Thymus (tissue), 11 donors: ENCODE data around the gene KCNQ4. TPM values are rescaled to one million over a fixed set of nuclear protein-coding genes. Genes with fewer than 3 reads are reported as not detected.

Source experiments
- DNase-seq, 9 donors: peaks; one replicate each; pipeline ENCODE4 v3.0.0-alpha.2; 2013; ENCODE audit warnings: low spot score in 9 of 9, low read depth in 6 of 9, missing footprints in 1 of 9
- H3K27ac ChIP-seq, 2 donors: one replicate each; pipeline ENCODE4 v1.5.1; 2013; ENCODE audit warnings: control low read depth in 1 of 2, low read depth in 1 of 2, low read length in 1 of 2, mild to moderate bottlenecking in 1 of 2, moderate library complexity in 1 of 2
- H3K27me3 ChIP-seq, 2 donors: one replicate each; pipeline ENCODE4 v1.5.1; 2013; ENCODE audit warnings: low read length in 1 of 2; ENCODE audit not compliant: control insufficient read depth in 2 of 2, insufficient read depth in 1 of 2
- H3K36me3 ChIP-seq, 2 donors: one replicate each; pipeline ENCODE4 v1.5.1; 2013; ENCODE audit warnings: low read length in 1 of 2, mild to moderate bottlenecking in 1 of 2, moderate library complexity in 1 of 2; ENCODE audit not compliant: control insufficient read depth in 2 of 2, insufficient read depth in 2 of 2
- H3K4me1 ChIP-seq, 2 donors: one replicate each; pipeline ENCODE4 v1.5.1; 2013; ENCODE audit warnings: low read length in 2 of 2; ENCODE audit not compliant: control insufficient read depth in 2 of 2, insufficient read depth in 2 of 2
- H3K4me3 ChIP-seq, 2 donors: one replicate each; pipeline ENCODE4 v1.5.1; 2013; ENCODE audit warnings: low read length in 2 of 2, control low read depth in 1 of 2, mild to moderate bottlenecking in 1 of 2
- H3K9me3 ChIP-seq, 2 donors: one replicate each; pipeline ENCODE4 v1.5.1; 2013; ENCODE audit warnings: low read length in 1 of 2, mild to moderate bottlenecking in 1 of 2; ENCODE audit not compliant: control insufficient read depth in 2 of 2, insufficient read depth in 1 of 2
- WGBS: extraction: QIAGEN DNeasy Blood & Tissue Kit; methylation state at CpG from one replicate; pipeline ENCODE4 v1.1.7; 2013; 5-methylcytosine and 5-hydroxymethylcytosine counted together
- polyA plus RNA-seq: library from polyadenylated mRNA; stranded (reverse); fragments of 200-250 nt; gene quantifications from one replicate; pipeline ENCODE4 v1.2.3, GENCODE V29; 2013
- total RNA-seq: library from RNA; stranded (reverse); fragments of 120-200 nt; gene quantifications from one replicate; pipeline ENCODE4 v1.2.4, GENCODE V29; 2013
- donor health status: healthy.

The KCNQ4 gene
- total and polyA plus RNA-seq, 2 donors, result 0.47 to 1.1 TPM

DNA sequence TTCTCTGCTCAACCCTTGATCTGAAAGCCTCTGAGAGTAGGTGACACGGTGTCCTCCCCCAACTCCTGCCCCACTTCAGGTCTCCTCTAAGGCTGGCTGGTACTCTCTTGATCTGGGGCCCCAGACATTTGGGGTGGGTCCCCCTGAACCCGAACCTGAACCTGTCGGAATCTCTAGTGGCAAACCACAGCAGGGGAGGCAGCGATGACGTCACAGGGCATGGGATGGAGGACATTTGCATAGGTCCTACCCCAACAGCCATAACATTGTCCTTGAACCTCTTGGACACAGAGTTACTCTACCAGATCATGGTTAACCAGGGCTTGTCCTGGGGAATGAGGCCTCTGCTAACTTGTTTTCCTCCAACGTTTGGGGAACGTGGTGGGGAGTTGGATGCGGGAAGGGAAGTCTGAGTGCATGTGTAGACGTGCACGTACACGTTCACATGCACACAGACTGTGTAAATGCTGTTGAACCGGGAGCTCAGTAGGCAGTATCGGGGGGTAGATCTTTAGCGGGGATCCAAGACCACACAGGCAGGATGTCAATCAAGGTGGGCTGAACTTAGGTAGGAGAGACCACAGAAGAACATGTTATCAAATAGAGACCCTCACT, 46.2 kb downstream of the KCNQ4 start:
- Histone ChIP-seq H3K27ac (no peak overlapping the region), H3K4me1 (no peaks in the 10 kb centered on the region), H3K36me3 (no peaks in the 10 kb centered on the region), H3K4me3 (no peak overlapping the region), H3K27me3 (no peaks in the 10 kb centered on the region), H3K9me3 (no peaks in the 10 kb centered on the region)
- DNase-seq, result no peak
- 84% methylated on average over 14 of the region's 14 CpGs for WGBS

DNA sequence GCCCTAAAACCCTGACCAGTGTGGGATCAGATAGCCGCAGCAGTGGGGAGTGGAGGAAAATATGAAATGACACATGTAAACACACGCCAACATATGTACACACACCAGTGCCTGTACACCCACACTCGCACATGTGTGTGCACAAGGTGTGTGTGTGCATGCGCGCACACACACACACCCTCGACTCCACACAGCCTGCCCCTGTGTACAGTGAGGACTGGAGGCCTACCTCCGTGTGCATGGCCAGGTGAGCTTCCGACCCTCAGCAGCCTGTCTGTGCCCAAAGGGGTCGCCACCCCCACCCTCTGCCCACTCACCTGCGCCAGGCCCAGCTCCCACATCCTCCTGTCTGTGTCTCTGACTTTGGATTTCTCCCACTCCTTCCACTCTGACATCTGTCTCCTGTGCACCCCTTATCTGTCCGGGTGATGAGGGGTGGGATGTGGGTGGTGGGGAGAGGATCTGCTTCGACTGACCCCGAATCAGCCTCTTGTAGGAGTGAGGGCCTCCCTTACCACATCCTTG, 46.9 kb downstream of the KCNQ4 start:
- 98% methylated on average over 13 of the region's 13 CpGs for WGBS
- Histone ChIP-seq H3K4me1 (no peaks in the 10 kb centered on the region), H3K4me3 (no peak overlapping the region)

DNA sequence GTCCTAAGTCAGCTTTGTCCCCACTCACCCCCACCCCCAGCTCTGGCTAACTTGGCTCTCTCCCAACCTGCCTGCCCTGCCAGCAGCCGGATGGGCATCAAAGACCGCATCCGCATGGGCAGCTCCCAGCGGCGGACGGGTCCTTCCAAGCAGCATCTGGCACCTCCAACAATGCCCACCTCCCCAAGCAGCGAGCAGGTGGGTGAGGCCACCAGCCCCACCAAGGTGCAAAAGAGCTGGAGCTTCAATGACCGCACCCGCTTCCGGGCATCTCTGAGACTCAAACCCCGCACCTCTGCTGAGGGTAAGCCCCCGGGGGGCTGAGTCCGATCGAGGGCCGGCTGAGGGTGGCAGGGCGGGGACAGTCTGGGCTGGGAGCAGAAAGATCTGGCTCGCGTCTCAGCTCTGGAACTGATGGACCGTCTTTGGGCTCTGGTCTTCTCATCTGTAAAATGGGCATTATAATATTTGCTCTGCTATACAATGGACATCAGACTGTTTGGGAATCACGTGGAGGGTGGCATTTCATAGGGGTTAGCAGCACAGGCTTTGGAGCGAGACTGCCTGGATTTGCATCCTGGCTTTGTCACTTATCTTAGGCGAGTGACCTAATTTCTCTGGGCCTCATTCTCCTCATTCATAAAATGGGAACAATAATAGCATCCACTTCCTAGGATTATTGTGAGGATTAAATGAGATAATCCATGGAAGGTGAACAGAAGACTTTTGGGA, 47.6 kb downstream of the KCNQ4 start:
- Histone ChIP-seq H3K36me3 (no peaks in the 10 kb centered on the region), H3K4me3 (no peak overlapping the region), H3K9me3 (no peaks in the 10 kb centered on the region), H3K27ac (no peak overlapping the region), H3K27me3 (no peaks in the 10 kb centered on the region), H3K4me1 (no peaks in the 10 kb centered on the region)
- 97% methylated on average over 22 of the region's 22 CpGs for WGBS
- DNase-seq, result no peak

More for the DNA sequence above, 46.9 kb downstream of the KCNQ4 start:
- no peaks in the 10 kb centered on the region for H3K9me3 ChIP-seq
- H3K27ac ChIP-seq, result no peak overlapping the region
- no peaks in the 10 kb centered on the region for H3K27me3 ChIP-seq
- H3K36me3 ChIP-seq, result no peaks in the 10 kb centered on the region
- no peak for DNase-seq

DNA sequence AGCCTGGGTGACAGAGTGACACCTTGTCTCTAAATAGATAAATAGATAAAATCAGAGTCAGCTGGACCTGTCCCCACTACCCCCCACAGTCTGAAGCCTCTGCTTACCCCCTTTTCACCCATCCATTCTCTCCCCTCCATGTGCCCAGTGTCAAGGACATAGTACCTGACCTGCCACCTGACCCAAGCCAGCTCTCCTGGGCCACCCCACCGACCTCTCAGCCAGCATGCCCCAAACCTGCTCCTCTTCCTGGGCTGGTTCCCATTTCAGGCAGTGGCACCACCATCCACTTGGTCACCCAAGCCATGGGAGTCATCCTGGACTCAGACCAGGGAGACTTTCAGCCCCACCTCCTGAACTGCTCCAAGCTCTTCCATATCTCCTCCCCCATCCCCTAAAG, 50.4 kb downstream of the KCNQ4 start:
- H3K9me3 ChIP-seq, result no peaks in the 10 kb centered on the region
- no peak for DNase-seq

DNA sequence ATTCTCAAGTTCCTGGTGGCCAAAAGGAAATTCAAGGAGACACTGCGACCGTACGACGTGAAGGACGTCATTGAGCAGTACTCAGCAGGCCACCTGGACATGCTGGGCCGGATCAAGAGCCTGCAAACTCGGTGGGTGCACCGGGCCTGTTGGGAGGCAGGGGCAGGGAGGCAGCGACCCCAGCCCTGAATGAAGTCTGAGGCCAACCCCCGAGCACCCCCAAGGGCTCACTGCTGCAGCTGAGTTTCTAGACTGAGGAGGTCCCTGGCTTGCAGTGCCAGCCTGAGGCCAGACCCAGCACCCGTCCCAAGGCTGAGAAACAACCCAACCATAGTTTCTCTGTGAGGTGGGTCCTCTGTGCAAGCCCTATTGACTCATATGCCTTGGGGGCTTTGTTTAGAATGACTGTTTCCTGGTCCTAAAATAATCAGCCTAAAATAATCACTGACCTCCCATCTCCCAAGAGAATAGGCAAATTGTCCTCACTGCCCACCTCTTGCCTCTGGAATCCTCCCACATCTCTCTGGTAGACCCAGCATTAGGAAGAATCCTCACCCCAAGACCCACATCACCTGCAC, 51.5 kb downstream of the KCNQ4 start:
- Histone ChIP-seq H3K27me3 (peaks cover 0 to 8% of the 10 kb centered on the region in 2 donors), H3K4me3 (no peak overlapping the region), H3K4me1 (peaks cover 0 to 6% of the 10 kb centered on the region in 2 donors), H3K36me3 (no peaks in the 10 kb centered on the region), H3K27ac (no peak overlapping the region), H3K9me3 (no peaks in the 10 kb centered on the region)
- WGBS, result 94% methylated on average over 11 of the region's 11 CpGs
- DNase-seq, result no peak

More for the DNA sequence above, 50.4 kb downstream of the KCNQ4 start:
- 93% methylated on average over 1 of the region's 1 CpG for WGBS
- H3K27me3 ChIP-seq, result peaks cover 0 to 8% of the 10 kb centered on the region in 2 donors
- no peak overlapping the region for H3K4me3 ChIP-seq
- no peaks in the 10 kb centered on the region for H3K36me3 ChIP-seq
- H3K4me1 ChIP-seq, result peaks cover 0 to under 1% of the 10 kb centered on the region in 2 donors
- no peak overlapping the region for H3K27ac ChIP-seq

DNA sequence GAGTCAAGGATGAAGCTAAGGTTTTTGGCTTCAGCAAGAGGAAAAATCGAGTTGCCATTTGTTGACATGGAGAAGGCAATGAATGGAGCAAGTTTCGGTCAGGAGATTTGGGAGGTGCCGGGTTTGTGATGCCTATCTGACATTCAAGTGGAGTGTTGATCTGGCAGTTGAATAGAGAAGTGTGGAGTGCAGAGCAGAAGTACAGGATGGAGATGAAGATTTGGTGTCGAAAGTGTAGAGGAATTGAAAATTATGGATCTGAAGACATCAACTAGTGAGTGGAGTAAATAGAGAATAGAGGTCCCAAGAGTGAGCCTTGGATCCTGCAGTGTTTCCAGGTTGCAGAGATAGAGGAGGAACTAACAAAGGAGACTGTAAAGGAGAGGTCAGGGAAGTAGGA, 52.7 kb downstream of the KCNQ4 start:
- WGBS, result 93% methylated on average over 4 of the region's 4 CpGs
- H3K36me3 ChIP-seq, result no peaks in the 10 kb centered on the region
- no peaks in the 10 kb centered on the region for H3K9me3 ChIP-seq
- H3K4me3 ChIP-seq, result no peak overlapping the region
- H3K27ac ChIP-seq, result no peak overlapping the region
- H3K4me1 ChIP-seq, result peaks cover 5 to 19% of the 10 kb centered on the region in 2 donors
- DNase-seq, result no peak
- H3K27me3 ChIP-seq, result peaks cover 0 to 8% of the 10 kb centered on the region in 2 donors

DNA sequence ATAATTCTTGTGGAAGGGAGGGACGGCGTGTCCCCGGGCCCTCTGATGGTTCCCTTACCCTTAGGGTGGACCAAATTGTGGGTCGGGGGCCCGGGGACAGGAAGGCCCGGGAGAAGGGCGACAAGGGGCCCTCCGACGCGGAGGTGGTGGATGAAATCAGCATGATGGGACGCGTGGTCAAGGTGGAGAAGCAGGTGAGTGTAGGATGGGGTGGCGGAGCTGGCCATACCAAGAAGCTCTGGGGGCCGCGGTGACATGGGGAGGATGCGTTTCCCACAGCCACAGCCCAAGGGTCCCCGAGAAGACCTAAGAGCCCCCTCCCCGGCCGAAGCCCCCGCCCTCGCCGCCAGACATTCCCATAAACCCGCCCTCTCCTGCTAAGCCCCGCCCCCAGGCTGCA, 54.0 kb downstream of the KCNQ4 start:
- Histone ChIP-seq H3K27me3 (peaks cover 0 to 8% of the 10 kb centered on the region in 2 donors), H3K4me1 (peaks cover 6 to 21% of the 10 kb centered on the region in 2 donors), H3K36me3 (no peaks in the 10 kb centered on the region), H3K4me3 (no peak overlapping the region), H3K27ac (no peak overlapping the region), H3K9me3 (no peaks in the 10 kb centered on the region)
- WGBS, result 78% methylated on average over 24 of the region's 24 CpGs
- no peak for DNase-seq

DNA sequence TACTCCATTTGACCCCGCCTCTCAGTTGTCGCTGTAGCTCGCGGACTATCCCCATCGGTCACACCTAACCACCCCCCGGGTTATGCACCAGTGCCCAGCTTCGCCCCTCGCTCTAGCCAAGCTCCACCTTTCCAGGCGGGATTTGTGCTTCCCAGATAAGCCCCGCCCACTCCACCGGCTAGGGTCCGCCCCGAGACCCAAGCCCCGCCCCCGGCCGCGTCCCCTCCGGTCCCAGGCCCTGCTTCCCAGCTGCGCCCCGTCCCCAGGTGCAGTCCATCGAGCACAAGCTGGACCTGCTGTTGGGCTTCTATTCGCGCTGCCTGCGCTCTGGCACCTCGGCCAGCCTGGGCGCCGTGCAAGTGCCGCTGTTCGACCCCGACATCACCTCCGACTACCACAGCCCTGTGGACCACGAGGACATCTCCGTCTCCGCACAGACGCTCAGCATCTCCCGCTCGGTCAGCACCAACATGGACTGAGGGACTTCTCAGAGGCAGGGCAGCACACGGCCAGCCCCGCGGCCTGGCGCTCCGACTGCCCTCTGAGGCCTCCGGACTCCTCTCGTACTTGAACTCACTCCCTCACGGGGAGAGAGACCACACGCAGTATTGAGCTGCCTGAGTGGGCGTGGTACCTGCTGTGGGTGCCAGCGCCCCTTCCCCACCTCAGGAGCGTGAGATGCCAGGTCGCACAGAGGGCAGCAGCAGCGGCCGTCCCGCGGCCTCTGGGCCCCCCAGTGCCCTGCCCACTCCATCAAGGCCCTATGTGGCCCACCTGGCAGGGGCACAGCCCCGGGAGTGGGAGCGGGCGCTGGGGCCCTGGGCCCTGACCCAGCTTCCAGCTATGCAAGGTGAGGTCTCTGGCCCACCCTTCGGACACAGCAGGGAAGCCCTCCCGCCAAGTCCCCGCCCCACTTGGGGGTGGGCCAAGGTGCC, 54.7 kb downstream of the KCNQ4 start:
- Histone ChIP-seq H3K27ac (no peak overlapping the region), H3K36me3 (no peaks in the 10 kb centered on the region), H3K9me3 (no peaks in the 10 kb centered on the region), H3K4me3 (no peak overlapping the region), H3K4me1 (peaks cover 6 to 21% of the 10 kb centered on the region in 2 donors), H3K27me3 (peaks cover 0 to 8% of the 10 kb centered on the region in 2 donors)
- WGBS, result 92% methylated on average over 60 of the region's 60 CpGs
- DNase-seq, result no peak
